NB4 (cell line): Measurements from ENCODE around the gene EIF1AY.

Source experiments
- TF ChIP-seq, protein P1 (sequence below): IDR thresholded peaks from one replicate; pipeline ENCODE4 v1.5.1; 2012; ENCODE audit warnings: low read depth, low read length
- TF ChIP-seq, protein P2 (sequence below): IDR thresholded peaks from 2 replicates; pipeline ENCODE4 v1.6.1; 2011; ENCODE audit warnings: low read depth, low read length

- TF ChIP-seq, protein P1, sequence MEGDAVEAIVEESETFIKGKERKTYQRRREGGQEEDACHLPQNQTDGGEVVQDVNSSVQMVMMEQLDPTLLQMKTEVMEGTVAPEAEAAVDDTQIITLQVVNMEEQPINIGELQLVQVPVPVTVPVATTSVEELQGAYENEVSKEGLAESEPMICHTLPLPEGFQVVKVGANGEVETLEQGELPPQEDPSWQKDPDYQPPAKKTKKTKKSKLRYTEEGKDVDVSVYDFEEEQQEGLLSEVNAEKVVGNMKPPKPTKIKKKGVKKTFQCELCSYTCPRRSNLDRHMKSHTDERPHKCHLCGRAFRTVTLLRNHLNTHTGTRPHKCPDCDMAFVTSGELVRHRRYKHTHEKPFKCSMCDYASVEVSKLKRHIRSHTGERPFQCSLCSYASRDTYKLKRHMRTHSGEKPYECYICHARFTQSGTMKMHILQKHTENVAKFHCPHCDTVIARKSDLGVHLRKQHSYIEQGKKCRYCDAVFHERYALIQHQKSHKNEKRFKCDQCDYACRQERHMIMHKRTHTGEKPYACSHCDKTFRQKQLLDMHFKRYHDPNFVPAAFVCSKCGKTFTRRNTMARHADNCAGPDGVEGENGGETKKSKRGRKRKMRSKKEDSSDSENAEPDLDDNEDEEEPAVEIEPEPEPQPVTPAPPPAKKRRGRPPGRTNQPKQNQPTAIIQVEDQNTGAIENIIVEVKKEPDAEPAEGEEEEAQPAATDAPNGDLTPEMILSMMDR = no peak
- TF ChIP-seq, protein P2, sequence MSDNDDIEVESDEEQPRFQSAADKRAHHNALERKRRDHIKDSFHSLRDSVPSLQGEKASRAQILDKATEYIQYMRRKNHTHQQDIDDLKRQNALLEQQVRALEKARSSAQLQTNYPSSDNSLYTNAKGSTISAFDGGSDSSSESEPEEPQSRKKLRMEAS = no peak
These were observed 16.9 kb upstream of the EIF1AY start for GRCh38 chrY:20558677-20559076.
